CD4-positive, alpha-beta T cell (primary cell): ENCODE measurements around the gene SUFU. TPM values are rescaled to one million over a fixed set of nuclear protein-coding genes. Genes with fewer than 3 reads are reported as not detected.

Experiments
- ATAC-seq: fragments of 200-7000 bp; cut with Tn5 transposase; one replicate; pipeline ENCODE4 v1.10.0; 2022; ENCODE audit warnings: mild to moderate bottlenecking; ENCODE audit not compliant: poor library complexity
- CTCF ChIA-PET: fragments of 350-600 bp; sonication (Branson Sonifier 250); formaldehyde crosslinking; loops from one replicate; lab custom pipeline; 2021; ENCODE audit warnings: antibody characterized with exemption, inconsistent platforms; lab: Charles Lee
- POLR2A ChIA-PET: fragments of 350-600 bp; sonication (Branson Sonifier 250); formaldehyde crosslinking; loops from one replicate; lab custom pipeline; 2021; ENCODE audit warnings: antibody characterized with exemption, inconsistent platforms; lab: Charles Lee
- DNase-seq, 14 experiments: peaks; one replicate each; pipeline ENCODE4 v3.0.0-alpha.2; 2013 to 2020; ENCODE audit warnings: mixed read lengths in 2 of 14
- H3K27ac ChIP-seq, 2 donors: one replicate each; pipeline versions ENCODE4 v1.5.1 to v1.7.0; 2013; ENCODE audit warnings: low read length in 2 of 2, low read depth in 1 of 2, mild to moderate bottlenecking in 1 of 2
- H3K27me3 ChIP-seq, 2 experiments: 1 replicate in 1 of 2; 2 replicates in 1 of 2; pipeline versions ENCODE4 v1.6.1 to v1.7.0; 2013; ENCODE audit warnings: low read length in 2 of 2, control low read depth in 1 of 2, mild to moderate bottlenecking in 1 of 2, moderate library complexity in 1 of 2; ENCODE audit not compliant: insufficient read depth in 2 of 2, control insufficient read depth in 1 of 2
- H3K36me3 ChIP-seq: one replicate; pipeline ENCODE4 v1.6.1; 2013; ENCODE audit warnings: low read length, control low read depth; ENCODE audit not compliant: insufficient read depth
- H3K4me1 ChIP-seq: one replicate; pipeline ENCODE4 v1.6.1; 2013; ENCODE audit warnings: low read length, control low read depth; ENCODE audit not compliant: insufficient read depth
- H3K4me3 ChIP-seq: one replicate; pipeline ENCODE4 v1.5.1; 2013; ENCODE audit warnings: mild to moderate bottlenecking, low read length, moderate library complexity
- H3K9me3 ChIP-seq, 2 experiments: 1 replicate in 1 of 2; 2 replicates in 1 of 2; pipeline versions ENCODE4 v1.6.1 to v1.7.0; 2013; ENCODE audit warnings: low read length in 2 of 2, mild to moderate bottlenecking in 2 of 2, control low read depth in 1 of 2, moderate library complexity in 1 of 2; ENCODE audit not compliant: control insufficient read depth in 1 of 2, insufficient read depth in 1 of 2
- H3K27ac Mint-ChIP-seq: one replicate; pipeline ENCODE4 v1.8.0; 2020; ENCODE audit warnings: mixed read lengths
- H3K27me3 Mint-ChIP-seq: one replicate; pipeline ENCODE4 v1.8.0; 2021; ENCODE audit warnings: mixed read lengths
- H3K36me3 Mint-ChIP-seq: one replicate; pipeline ENCODE4 v1.8.0; 2021; ENCODE audit warnings: low read depth, mixed read lengths
- H3K4me1 Mint-ChIP-seq: one replicate; pipeline ENCODE4 v1.8.0; 2021; ENCODE audit warnings: low read depth, mixed read lengths
- H3K4me3 Mint-ChIP-seq: one replicate; pipeline ENCODE4 v1.8.0; 2020; ENCODE audit warnings: mild to moderate bottlenecking, mixed read lengths
- H3K9me3 Mint-ChIP-seq: one replicate; pipeline ENCODE4 v1.8.0; 2020; ENCODE audit warnings: mixed read lengths
- intact Hi-C, 2 experiments: fragments of 100-400 bp; cut with DNase I in 1 of 2; cut with micrococcal nuclease in 1 of 2; formaldehyde crosslinking; loops; one replicate each; pipeline versions ENCODE4 v1.15.1 to v1.9.0; 2023 to 2025; cut with DNase I, micrococcal nuclease
- total RNA-seq, 174 experiments: library from RNA in 2 of 174; stranded (reverse) in 2 of 174; gene quantifications; one replicate each; pipeline ENCODE4 v1.2.3 and lab custom pipeline; 2021 to 2026
- TF ChIP-seq, protein P1 (sequence below): fragments of 200-600 bp; IDR thresholded peaks from one replicate; pipeline ENCODE4 v1.8.0; 2022; ENCODE audit warnings: antibody characterized with exemption, mild to moderate bottlenecking

SUFU gene
- total RNA-seq, 2 experiments from 2014 or later: 6.7 to 7.3 TPM

- Mint-ChIP-seq H3K27me3 (no peaks in the 10 kb centered on the region), H3K4me3 (no peak overlapping the region), H3K36me3 (peaks cover 11% of the 10 kb centered on the region), H3K4me1 (peaks cover 3% of the 10 kb centered on the region), H3K9me3 (no peaks in the 10 kb centered on the region), H3K27ac (no peak overlapping the region)
- no peaks in the 10 kb centered on the region for H3K4me1 ChIP-seq
- ChIA-PET CTCF (interaction anchor here (0.5 kb wide), 1 partner anchor 262 kb away, joined by 4 read pairs; no protein-coding TSS in a partner anchor), POLR2A (no interaction called here)
- intact Hi-C loops: no loop called here
- no peaks in the 10 kb centered on the region for H3K27me3 ChIP-seq
- TF ChIP-seq, protein P1, sequence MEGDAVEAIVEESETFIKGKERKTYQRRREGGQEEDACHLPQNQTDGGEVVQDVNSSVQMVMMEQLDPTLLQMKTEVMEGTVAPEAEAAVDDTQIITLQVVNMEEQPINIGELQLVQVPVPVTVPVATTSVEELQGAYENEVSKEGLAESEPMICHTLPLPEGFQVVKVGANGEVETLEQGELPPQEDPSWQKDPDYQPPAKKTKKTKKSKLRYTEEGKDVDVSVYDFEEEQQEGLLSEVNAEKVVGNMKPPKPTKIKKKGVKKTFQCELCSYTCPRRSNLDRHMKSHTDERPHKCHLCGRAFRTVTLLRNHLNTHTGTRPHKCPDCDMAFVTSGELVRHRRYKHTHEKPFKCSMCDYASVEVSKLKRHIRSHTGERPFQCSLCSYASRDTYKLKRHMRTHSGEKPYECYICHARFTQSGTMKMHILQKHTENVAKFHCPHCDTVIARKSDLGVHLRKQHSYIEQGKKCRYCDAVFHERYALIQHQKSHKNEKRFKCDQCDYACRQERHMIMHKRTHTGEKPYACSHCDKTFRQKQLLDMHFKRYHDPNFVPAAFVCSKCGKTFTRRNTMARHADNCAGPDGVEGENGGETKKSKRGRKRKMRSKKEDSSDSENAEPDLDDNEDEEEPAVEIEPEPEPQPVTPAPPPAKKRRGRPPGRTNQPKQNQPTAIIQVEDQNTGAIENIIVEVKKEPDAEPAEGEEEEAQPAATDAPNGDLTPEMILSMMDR: no peak
- no peak for ATAC-seq
- H3K4me3 ChIP-seq: no peak overlapping the region
- H3K27ac ChIP-seq: no peak overlapping the region
- peaks cover 7% of the 10 kb centered on the region for H3K36me3 ChIP-seq
- H3K9me3 ChIP-seq: no peaks in the 10 kb centered on the region
- no peak for DNase-seq
Observed at GRCh38 chr10:102537948-102538347, 34.2 kb downstream of the SUFU start.

DNA sequence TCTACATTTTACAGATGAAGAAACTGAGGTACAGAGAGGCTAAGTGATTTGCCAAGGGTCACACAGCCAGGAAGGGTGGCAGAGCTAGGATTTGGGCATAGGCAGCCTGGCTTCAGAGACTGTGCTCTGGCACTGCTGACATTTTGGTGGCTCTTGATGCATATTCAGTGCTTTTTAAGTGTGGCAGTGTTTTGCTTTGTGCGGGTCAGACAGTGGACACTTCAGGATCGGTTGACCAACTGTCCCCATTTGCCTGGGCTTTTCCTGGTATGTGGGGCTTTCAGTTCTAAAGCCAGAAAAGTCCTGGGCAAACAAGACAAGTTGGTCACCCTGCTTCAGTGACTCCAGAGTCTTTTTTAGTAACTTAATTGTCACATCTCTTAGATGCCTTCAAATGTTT lies 35.0 kb downstream of the SUFU start:
- Histone ChIP-seq H3K9me3 (no peaks in the 10 kb centered on the region), H3K27ac (no peak overlapping the region), H3K36me3 (peaks cover 7% of the 10 kb centered on the region), H3K4me3 (no peak overlapping the region), H3K4me1 (no peaks in the 10 kb centered on the region), H3K27me3 (no peaks in the 10 kb centered on the region)
- ATAC-seq (no peak), DNase-seq (no peak)
- POLR2A ChIA-PET: no interaction called here
- TF ChIP-seq, protein P1: no peak
- Mint-ChIP-seq H3K4me3 (no peak overlapping the region), H3K27me3 (no peaks in the 10 kb centered on the region), H3K9me3 (no peaks in the 10 kb centered on the region), H3K36me3 (peaks cover 11% of the 10 kb centered on the region), H3K27ac (no peak overlapping the region), H3K4me1 (peaks cover 3% of the 10 kb centered on the region)
- intact Hi-C loops: no loop called here
- CTCF ChIA-PET: no interaction called here

- H3K4me3 ChIP-seq: no peak overlapping the region
- H3K9me3 ChIP-seq: no peaks in the 10 kb centered on the region
- H3K4me3 Mint-ChIP-seq: no peak overlapping the region
- ATAC-seq (no peak), DNase-seq (peak in 1 of 14 experiments; percentile 12)
- H3K9me3 Mint-ChIP-seq: no peaks in the 10 kb centered on the region
- no peaks in the 10 kb centered on the region for H3K27me3 Mint-ChIP-seq
- no peak overlapping the region for H3K27ac Mint-ChIP-seq
- peaks cover 5% of the 10 kb centered on the region for H3K36me3 Mint-ChIP-seq
- no peak overlapping the region for H3K27ac ChIP-seq
- TF ChIP-seq, protein P1: no peak
- intact Hi-C loops: no loop called here
- peaks cover 8% of the 10 kb centered on the region for H3K4me1 Mint-ChIP-seq
- no peaks in the 10 kb centered on the region for H3K36me3 ChIP-seq
- ChIA-PET POLR2A (no interaction called here), CTCF (no interaction called here)
- no peaks in the 10 kb centered on the region for H3K4me1 ChIP-seq
- H3K27me3 ChIP-seq: no peaks in the 10 kb centered on the region
Observed at GRCh38 chr10:102540023-102540422, 36.3 kb downstream of the SUFU start.
